NB4 (cell line): ENCODE results near the gene MRPS34.

ENCODE experiments used
- TF ChIP-seq, protein P1 (sequence below): IDR thresholded peaks from one replicate; pipeline ENCODE4 v1.5.1; 2012; ENCODE audit warnings: low read depth, low read length
- TF ChIP-seq, protein P2 (sequence below): IDR thresholded peaks from 2 replicates; pipeline ENCODE4 v1.6.1; 2011; ENCODE audit warnings: low read depth, low read length

DNA sequence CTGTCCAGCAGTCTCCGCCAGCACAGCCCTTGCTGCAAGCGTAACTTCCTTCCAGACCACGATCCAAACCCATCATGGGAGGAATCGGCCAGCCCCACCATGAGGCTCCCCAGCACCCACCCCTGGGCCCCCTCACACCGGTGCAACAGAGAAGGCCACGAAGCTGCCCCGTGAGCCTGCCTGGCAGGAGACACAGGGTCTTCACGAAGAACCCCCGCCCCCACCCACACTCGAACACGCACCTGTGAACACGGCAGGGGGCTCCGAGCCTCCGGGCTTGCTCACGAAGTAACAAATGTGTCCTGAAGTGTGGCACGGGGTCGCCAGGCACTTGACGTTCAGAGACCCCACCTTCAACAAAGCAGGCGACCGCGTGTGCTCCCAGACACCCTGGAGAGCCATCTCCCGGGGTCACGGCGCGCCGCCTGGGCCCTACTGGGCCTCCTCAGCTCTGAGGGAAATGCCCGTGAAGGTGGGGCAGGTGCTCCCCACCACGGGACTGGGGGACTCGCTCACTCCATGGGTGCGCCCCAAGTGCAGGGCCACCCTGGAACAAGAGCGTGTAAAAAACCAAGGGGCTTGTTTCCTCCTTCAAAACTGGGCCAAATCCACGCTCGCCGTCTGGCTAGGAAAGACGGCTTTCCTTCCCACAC, 46.1 kb upstream of the MRPS34 start:
- TF ChIP-seq, protein P1, sequence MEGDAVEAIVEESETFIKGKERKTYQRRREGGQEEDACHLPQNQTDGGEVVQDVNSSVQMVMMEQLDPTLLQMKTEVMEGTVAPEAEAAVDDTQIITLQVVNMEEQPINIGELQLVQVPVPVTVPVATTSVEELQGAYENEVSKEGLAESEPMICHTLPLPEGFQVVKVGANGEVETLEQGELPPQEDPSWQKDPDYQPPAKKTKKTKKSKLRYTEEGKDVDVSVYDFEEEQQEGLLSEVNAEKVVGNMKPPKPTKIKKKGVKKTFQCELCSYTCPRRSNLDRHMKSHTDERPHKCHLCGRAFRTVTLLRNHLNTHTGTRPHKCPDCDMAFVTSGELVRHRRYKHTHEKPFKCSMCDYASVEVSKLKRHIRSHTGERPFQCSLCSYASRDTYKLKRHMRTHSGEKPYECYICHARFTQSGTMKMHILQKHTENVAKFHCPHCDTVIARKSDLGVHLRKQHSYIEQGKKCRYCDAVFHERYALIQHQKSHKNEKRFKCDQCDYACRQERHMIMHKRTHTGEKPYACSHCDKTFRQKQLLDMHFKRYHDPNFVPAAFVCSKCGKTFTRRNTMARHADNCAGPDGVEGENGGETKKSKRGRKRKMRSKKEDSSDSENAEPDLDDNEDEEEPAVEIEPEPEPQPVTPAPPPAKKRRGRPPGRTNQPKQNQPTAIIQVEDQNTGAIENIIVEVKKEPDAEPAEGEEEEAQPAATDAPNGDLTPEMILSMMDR = no peak
- TF ChIP-seq, protein P2, sequence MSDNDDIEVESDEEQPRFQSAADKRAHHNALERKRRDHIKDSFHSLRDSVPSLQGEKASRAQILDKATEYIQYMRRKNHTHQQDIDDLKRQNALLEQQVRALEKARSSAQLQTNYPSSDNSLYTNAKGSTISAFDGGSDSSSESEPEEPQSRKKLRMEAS = no peak
